ENCODE data around the gene NBEAL2. TPM values are rescaled to one million over a fixed set of nuclear protein-coding genes. Genes with fewer than 3 reads are reported as not detected.

Gene NBEAL2
- total and polyA plus RNA-seq, 2 of the 8 experiments (the other 6 are each of a cell fraction or from before 2014, with no cell fraction given), result 27.3 to 46.9 TPM

- H3K9ac ChIP-seq (replicated peaks in 1 of 4; ENCODE audit: extremely low read depth in 1 of 4, low read depth in 3 of 4, low read length in 3 of 4), result no peak overlapping the region
- H2BK120ac ChIP-seq (replicated peaks; ENCODE audit: low read depth, low read length), result no peak overlapping the region
- WGBS, 2 experiments (ENCODE audit: extremely low coverage in 1 of 2, insufficient coverage in 1 of 2, insufficient read length in 1 of 2, insufficient replicate concordance in 2 of 2, low coverage in 1 of 2, low lambda C conversion rate in 2 of 2, missing lambda C conversion rate in 1 of 2), result 91% methylated on average over 11 of the region's 11 CpGs; no CpG with 5 or more reads in 1 of the 2 experiments
- no peaks in the 10 kb centered on the region for H3K23me2 ChIP-seq (ENCODE audit: low read depth, low read length)
- no peaks in the 10 kb centered on the region for H3K27me3 ChIP-seq (replicated peaks in 1 of 4; ENCODE audit: control insufficient read depth in 3 of 4, extremely low read depth in 1 of 4, insufficient read depth in 3 of 4, low read length in 3 of 4)
- H4K20me1 ChIP-seq (replicated peaks in 1 of 2; ENCODE audit: control insufficient read depth in 1 of 2, insufficient read depth in 2 of 2, low read length in 2 of 2), result peaks cover 0 to 4% of the 10 kb centered on the region in 2 experiments
- no peak overlapping the region for H3K23ac ChIP-seq (ENCODE audit: insufficient read length)
- no peak overlapping the region for H3K18ac ChIP-seq (ENCODE audit: extremely low read depth, low read length)
- H2AFZ ChIP-seq (ENCODE audit: low read length), result no peak overlapping the region
- no peak overlapping the region for H3K14ac ChIP-seq (ENCODE audit: insufficient read length)
- H2BK20ac ChIP-seq (ENCODE audit: low read length), result no peak overlapping the region
- FAIRE-seq (no peak), DNase-seq (ENCODE audit: low read depth in 1 of 2, low spot score in 2 of 2) (no peak)
- no peak overlapping the region for H3K4me3 ChIP-seq (ENCODE audit: extremely low read depth in 1 of 4, insufficient read depth in 2 of 4, low read depth in 3 of 4, low read length in 4 of 4)
- H2BK5ac ChIP-seq (ENCODE audit: low read depth, low read length), result no peak overlapping the region
- H3K4me2 ChIP-seq (ENCODE audit: insufficient read depth in 1 of 2, low read depth in 2 of 2, low read length in 2 of 2), result no peak overlapping the region
- no peaks in the 10 kb centered on the region for H3K9me3 ChIP-seq (ENCODE audit: insufficient read depth in 2 of 2, low read depth in 1 of 2, low read length in 1 of 2)
- H4K5ac ChIP-seq (ENCODE audit: insufficient read length, low read depth, low read length), result no peak overlapping the region
- H4K8ac ChIP-seq (ENCODE audit: extremely low read depth, insufficient read depth, low read length), result no peak overlapping the region
- H3K36me3 ChIP-seq (ENCODE audit: control insufficient read depth in 2 of 4, insufficient read depth in 4 of 4, low read length in 3 of 4), result peaks cover 0 to 3% (median 1%) of the 10 kb centered on the region in 4 experiments; a peak in 2 of 8 replicates
- H3K79me1 ChIP-seq (ENCODE audit: low read depth, low read length), result no peaks in the 10 kb centered on the region
- no peak overlapping the region for H3K27ac ChIP-seq (ENCODE audit: low read depth, low read length)
- ChIA-PET POLR2A (ENCODE audit: partially characterized antibody) (interaction anchor here (1.2 kb wide), 1 partner anchor 9 kb away, joined by 3 read pairs; no protein-coding TSS in a partner anchor), CTCF (ENCODE audit: partially characterized antibody) (interaction anchor here (0.7 to 2.7 kb wide), 5 partner anchors 8 to 81 kb away, joined by 3 to 8 read pairs (median 4); no protein-coding TSS in a partner anchor)
- H2AK5ac ChIP-seq (ENCODE audit: low read depth, low read length), result no peak overlapping the region
- no peak overlapping the region for H4K91ac ChIP-seq (replicated peaks; ENCODE audit: insufficient read length, low read length)
- H2BK12ac ChIP-seq (ENCODE audit: low read depth, low read length), result no peak overlapping the region
- peaks cover 0 to 23% (median 8%) of the 10 kb centered on the region in 4 experiments; a peak in 6 of 7 replicates for H3K4me1 ChIP-seq (replicated peaks in 1 of 4; ENCODE audit: control insufficient read depth in 3 of 4, insufficient read depth in 4 of 4, low read length in 3 of 4)
- no peak overlapping the region for H3K56ac ChIP-seq (replicated peaks; ENCODE audit: insufficient read length, low read depth, low read length)
- no peak overlapping the region for H3K4ac ChIP-seq (replicated peaks; ENCODE audit: insufficient read length, low read depth, low read length)
- H3K79me2 ChIP-seq (ENCODE audit: control insufficient read depth in 1 of 2, insufficient read depth in 2 of 2, low read length in 2 of 2), result no peaks in the 10 kb centered on the region; a peak in 1 of 4 replicates
- H2BK15ac ChIP-seq (ENCODE audit: low read length), result no peak overlapping the region
- TF ChIP-seq KDM1A (IDR thresholded peaks at IDR 0.05; ENCODE audit: borderline replicate concordance, low read length) (no peak), E2F6 (IDR thresholded peaks at IDR 0.05) (no peak), TEAD4 (IDR thresholded peaks at IDR 0.05; ENCODE audit: low read depth, low read length) (no peak), EP300 (IDR thresholded peaks at IDR 0.05; ENCODE audit: borderline replicate concordance in 1 of 2, low read depth in 2 of 2, low read length in 2 of 2) (no peak), BCL11A (IDR thresholded peaks at IDR 0.05; ENCODE audit: low read depth in 2 of 2, low read length in 2 of 2) (no peak), SIRT6 (IDR thresholded peaks at IDR 0.05; ENCODE audit: low read length) (no peak), CTBP2 (IDR thresholded peaks at IDR 0.05; ENCODE audit: borderline replicate concordance, insufficient read depth, insufficient read length, low read length) (no peak), GABPA (IDR thresholded peaks at IDR 0.05; ENCODE audit: borderline replicate concordance, insufficient read depth, low read length) (no peak), SP4 (IDR thresholded peaks at IDR 0.05; ENCODE audit: low read length) (no peak), TAF7 (optimal IDR thresholded peaks at IDR 0.05; ENCODE audit: borderline replicate concordance, low read depth, low read length) (no peak), ZNF274 (IDR thresholded peaks at IDR 0.05; ENCODE audit: borderline replicate concordance, extremely low read depth, low read length) (no peak)
Observed at GRCh38 chr3:46990573-46991374, 11.3 kb downstream of the NBEAL2 start.
